Ovary (tissue), 3 donors: ENCODE data around the gene BACH1.

ENCODE experiments used
- CTCF ChIP-seq, 3 donors: fragments of 450-650 bp in 2 of 3; fragments of 200-600 bp in 1 of 3; IDR thresholded peaks; one replicate each; pipeline versions ENCODE4 v1.5.1 to v1.8.0; 2016 to 2022; ENCODE audit warnings: antibody characterized with exemption in 3 of 3, mild to moderate bottlenecking in 1 of 3
- POLR2A ChIP-seq: fragments of 450-650 bp; IDR thresholded peaks from one replicate; pipeline ENCODE4 v1.6.1; 2017; ENCODE audit warnings: antibody characterized with exemption, mild to moderate bottlenecking, moderate library complexity
- donor health status: DM: no; HTN: no; CAD: no.

- TF ChIP-seq CTCF (IDR thresholded peaks at IDR 0.05), result no peak
- no peak for TF ChIP-seq POLR2A
Observed at GRCh38 chr21:29307718-29308455, 9.2 kb downstream of the BACH1 start.
